ENCODE results near the gene BSG.

- TF ChIP-seq EP300 (IDR thresholded peaks at IDR 0.05; ENCODE audit: low read length) = no peak
- no peak for TF ChIP-seq ZSCAN29 (IDR thresholded peaks at IDR 0.05)
- no peak for TF ChIP-seq MYNN (IDR thresholded peaks at IDR 0.05)
- TF ChIP-seq MYNN (CRISPR knock-in tag; IDR thresholded peaks at IDR 0.05) = no peak
- TF ChIP-seq FOXM1 (IDR thresholded peaks at IDR 0.05; ENCODE audit: low read depth) = no peak
- TF ChIP-seq FOXM1 (CRISPR knock-in tag; IDR thresholded peaks at IDR 0.05; ENCODE audit: low read depth) = no peak
- TF ChIP-seq FIP1L1 (IDR thresholded peaks at IDR 0.05; ENCODE audit: low read depth, low read length, poor library complexity, severe bottlenecking) = no peak
- no peak for TF ChIP-seq KLF13 (tag; IDR thresholded peaks at IDR 0.05; ENCODE audit: borderline replicate concordance, low read depth)
- TF ChIP-seq HMGXB4 (CRISPR knock-in tag; IDR thresholded peaks at IDR 0.05) = no peak
- no peak for TF ChIP-seq TAF7 (tag; IDR thresholded peaks at IDR 0.05)
- TF ChIP-seq E4F1 (CRISPR knock-in tag; IDR thresholded peaks at IDR 0.05; ENCODE audit: borderline replicate concordance) = no peak
These were observed 47.4 kb upstream of the BSG start for GRCh38 chr19:525029-525428.
